ENCODE results near the gene ZBED1.

DNA sequence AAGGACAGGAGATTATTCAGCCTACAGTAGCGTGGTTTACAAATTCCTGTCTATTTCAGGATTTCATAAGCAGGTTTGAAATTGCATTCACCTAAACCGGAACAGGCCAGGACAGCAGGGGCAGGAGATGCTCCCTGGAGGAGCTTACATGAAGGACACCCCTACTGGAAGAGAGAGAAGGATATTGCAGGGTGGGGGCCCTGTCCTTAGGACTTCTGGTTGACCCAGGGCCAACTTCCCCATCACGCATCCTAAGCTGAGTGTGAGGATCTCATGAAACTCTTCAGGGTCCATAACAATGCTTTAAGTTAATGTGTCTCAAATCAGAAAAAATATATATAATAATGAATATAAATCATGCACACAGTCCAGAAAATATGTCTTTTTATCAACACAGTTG lies 6.4 kb upstream of the ZBED1 start:
- TF ChIP-seq, protein P1, sequence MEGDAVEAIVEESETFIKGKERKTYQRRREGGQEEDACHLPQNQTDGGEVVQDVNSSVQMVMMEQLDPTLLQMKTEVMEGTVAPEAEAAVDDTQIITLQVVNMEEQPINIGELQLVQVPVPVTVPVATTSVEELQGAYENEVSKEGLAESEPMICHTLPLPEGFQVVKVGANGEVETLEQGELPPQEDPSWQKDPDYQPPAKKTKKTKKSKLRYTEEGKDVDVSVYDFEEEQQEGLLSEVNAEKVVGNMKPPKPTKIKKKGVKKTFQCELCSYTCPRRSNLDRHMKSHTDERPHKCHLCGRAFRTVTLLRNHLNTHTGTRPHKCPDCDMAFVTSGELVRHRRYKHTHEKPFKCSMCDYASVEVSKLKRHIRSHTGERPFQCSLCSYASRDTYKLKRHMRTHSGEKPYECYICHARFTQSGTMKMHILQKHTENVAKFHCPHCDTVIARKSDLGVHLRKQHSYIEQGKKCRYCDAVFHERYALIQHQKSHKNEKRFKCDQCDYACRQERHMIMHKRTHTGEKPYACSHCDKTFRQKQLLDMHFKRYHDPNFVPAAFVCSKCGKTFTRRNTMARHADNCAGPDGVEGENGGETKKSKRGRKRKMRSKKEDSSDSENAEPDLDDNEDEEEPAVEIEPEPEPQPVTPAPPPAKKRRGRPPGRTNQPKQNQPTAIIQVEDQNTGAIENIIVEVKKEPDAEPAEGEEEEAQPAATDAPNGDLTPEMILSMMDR (optimal IDR thresholded peaks at IDR 0.05 in 1 of 3, IDR thresholded peaks at IDR 0.05 in 1 of 3, conservative IDR thresholded peaks at IDR 0.05 in 1 of 3; ENCODE audit: extremely low read depth in 1 of 3, insufficient read depth in 2 of 3, low read length in 3 of 3): no peak
- no peak for TF ChIP-seq EZH2 (IDR thresholded peaks at IDR 0.05; ENCODE audit: low read length)

Data from keratinocyte (primary cell).